NCI-H146 treated with DMSO at 0.1 percent for 48 hours (cell line): ENCODE results near the gene DFFB.

Experiments
- DNase-seq: peaks from one replicate; lab custom pipeline; 2025; ENCODE audit not compliant: unreplicated experiment; lab: John Stamatoyannopoulos, UW

DFFB gene

DNA sequence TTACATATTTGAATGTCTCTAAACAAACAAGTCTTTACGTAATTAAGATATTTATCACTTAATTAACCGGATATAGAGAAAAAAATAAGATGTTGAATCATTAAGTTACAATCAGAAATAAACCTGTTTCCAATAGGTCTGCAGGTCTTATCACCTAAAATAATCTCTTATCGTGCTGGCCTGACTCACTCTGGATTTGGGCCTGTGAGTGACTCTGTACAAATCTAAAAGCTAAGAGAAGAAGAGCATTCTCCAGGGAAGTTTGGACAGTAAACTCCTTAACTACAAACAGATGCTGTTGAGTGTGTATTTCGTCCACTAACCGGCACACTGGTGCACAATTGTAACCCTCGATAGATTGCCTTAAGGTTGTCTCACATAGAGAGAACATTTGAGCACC lies 25.6 kb upstream of the DFFB start:
- DNase-seq, result no peak

DNA sequence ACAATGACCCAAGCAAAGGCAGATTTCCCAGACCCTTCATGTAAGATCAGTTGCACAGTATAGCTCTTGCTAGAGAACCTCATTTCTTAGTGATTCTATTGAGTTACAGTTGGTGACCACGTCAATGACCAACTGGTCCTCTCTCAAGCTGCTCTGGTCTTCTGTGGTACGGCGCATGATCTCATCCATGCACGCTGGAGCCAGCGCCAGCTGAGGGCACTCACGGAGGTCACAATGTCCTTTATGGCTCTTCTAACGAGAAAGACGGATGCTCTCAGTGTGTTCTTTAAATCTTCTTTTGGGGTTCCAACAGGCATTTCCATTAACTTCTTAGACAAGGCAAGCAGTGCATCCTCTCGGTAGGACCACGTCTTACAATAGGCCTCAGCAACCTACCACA lies 22.6 kb upstream of the DFFB start:
- DNase-seq, result no peak

DNA sequence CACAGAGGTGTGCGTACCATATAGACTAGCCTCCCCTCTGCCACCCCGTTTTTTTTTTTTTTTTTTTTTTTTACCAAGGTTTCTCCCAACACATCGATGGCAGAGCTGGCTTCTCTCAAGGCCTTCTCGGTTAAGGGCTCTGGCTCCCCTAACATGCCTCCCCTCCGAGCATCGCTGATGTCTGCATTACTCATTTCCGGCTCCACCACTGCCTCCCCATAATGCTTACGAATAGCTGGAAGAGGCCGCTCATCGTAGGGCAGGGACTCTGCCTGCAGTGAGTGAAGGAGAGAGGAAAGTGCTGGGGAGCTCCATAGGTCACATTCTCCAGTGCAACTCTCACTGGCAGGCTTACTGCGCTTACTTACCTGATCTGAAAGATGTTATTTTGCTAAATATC lies 20.9 kb upstream of the DFFB start:
- DNase-seq, result no peak

DNA sequence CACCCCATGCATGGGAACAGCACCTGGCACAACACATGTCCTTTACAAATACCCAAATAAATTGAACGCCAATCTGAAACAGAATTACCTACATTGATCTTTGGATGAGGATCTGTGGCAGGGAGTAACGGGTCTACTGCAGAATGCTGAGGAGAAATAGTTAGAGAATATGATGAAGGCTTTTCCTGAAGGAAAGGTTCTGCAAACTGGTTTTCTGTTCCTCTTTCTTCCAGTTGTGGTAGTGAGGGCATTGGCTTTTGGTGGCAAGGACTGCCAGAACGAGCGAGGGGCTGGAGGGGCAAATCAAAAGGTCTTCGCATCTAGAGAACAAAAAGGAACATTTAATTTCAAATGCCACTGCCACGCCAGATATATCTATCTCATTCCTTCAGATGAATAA lies 20.1 kb upstream of the DFFB start:
- no peak for DNase-seq

DNA sequence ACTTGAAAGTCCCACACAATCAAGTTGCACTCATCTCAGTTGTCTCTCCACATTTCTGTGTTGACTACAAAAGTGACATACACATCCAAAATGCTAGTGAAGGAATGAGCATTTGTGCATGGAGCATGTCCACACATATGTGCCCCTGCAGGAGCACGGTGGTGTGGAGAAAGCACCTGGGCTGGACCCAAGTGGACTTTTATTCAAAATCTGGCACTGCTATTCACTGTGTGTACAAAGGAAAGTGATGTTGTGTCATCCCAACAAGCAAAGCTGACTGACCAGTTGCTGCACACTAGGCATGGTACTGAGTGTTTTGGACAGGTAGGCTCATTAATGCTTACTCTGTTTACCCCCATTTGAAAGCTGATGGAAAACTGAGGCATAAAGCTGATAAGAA lies 19.6 kb upstream of the DFFB start:
- DNase-seq, result no peak

DNA sequence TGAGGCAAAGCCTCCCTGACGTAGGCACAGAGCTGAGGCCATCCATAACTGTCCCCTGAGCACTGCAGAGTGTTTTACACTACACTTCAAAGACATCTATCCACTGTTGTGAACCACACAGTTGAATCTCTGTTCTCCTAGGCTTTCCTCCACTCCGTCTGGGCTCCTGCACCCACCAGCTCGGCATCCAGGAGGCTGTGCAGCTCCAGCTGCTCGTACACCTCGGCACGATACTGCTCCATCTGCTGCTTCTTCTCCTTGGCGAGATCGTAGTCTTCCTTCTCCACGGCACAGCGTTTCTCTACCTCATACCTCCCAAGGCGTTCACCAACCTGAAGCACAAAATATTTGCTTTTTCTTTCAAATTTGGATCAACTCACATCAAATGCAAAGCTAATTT lies 18.5 kb upstream of the DFFB start:
- DNase-seq, result no peak

DNA sequence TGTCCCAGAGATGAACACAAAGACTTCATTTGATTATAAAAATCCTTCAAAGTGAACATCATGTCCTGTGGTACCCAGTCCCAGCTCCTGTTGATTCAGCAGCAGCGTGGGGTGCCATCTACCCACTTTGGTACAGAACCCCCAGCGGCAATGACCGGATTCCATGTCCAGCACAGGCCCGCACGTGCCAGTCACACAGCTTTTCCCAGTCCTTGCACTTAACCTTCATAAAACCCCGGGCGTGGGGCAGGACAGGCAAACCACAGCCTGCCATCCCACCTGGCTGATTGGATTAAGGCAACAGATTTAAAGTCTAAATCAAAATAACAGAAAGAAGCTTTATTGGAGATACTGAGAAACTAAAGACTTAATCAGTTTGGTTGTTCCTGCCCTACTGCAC lies 15.8 kb upstream of the DFFB start:
- DNase-seq, result no peak

DNA sequence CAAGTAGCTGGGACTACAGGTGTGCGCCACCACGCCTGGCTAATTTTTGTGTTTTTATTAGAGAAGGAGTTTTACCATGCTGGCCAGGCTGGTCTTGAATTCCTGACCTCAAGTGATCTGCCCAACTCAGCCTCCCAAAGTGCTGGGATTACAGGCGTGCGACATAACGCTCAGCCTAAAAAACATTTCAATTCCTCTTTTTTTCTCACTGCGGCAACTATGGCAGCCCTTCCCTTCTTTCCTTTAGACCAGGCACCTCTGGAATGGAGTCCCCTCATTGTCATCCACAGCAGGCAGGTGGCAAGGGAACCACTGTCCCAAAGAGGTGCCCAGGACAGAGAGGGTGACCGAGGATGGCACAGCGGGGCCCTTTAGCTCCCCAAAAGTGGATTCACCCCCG lies 14.4 kb upstream of the DFFB start:
- no peak for DNase-seq

DNA sequence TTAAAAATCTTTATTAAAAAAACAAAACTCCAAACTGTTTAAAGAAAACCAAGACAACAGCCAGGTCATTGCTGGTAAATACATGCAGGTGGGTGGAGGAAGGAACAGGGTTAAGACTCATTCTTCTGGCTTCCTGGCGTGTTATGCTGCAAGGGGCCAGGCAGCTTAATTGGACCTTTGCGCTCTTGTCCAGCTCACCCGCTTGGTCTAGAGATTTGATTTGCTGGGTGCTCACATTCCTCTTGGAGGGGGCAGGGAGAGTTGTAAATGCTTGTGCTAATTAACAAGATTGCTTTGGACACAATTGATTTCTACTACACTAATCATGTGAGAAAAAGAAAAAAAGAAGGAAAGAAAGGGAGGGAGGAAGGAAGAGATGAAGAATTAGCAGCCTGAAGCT lies 10.7 kb upstream of the DFFB start:
- DNase-seq, result no peak

DNA sequence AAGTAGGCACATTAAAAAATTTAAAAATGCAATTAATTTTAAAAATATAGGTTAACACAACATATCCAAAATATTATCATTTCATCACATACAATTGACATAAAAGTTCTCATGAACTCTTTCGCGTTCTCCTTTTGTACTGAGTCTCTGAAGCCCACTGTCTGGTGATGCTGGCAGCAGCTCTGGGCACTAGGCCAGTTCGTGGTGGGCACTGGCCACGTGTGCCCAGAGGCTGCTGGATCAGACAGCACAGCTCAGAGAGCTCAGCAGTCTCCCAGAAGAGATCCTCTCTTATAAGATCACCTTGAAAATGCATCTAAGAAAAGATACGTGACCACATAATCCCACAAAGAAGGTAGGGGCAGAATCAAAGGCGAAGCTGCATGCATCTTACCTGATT lies 10.2 kb upstream of the DFFB start:
- no peak for DNase-seq

DNA sequence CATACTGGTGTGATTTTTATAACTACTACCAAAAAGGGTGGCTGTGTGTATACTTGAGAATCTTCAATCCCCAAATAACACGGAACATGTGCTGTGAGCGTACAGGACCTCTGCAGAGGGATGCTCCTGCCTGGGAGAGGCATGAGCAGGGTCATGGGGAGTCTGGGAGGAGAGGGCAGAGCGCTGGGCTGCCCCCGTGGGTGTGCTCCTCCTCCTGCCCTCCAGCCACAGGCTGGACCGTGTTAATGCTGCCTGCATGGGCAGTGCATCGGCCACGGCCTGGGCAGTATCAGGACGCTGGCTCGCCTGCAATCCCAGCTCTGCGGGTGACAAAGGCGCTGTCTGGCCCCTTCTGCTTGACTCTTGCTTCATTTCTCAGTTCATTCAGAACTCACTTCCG lies 6.4 kb upstream of the DFFB start:
- no peak for DNase-seq

DNA sequence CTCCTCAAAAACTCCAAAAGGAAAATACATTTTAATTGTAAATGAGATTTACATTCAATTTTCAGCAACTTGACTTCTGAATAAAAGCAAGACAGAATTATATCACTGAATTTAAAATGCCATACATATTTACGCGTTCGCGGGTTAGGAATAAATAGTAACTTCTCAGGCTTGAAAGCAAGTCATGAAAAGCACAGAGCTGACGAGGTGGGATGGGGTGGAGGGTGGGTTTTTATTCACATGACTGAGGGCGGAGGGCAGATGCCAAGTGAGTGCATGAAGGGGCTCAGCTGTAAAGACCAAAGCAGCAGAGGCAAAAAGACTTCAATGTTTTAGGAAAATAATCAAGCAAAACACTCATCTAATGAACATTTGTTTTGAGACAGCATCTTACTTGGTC lies 6.0 kb upstream of the DFFB start:
- DNase-seq, result no peak

DNA sequence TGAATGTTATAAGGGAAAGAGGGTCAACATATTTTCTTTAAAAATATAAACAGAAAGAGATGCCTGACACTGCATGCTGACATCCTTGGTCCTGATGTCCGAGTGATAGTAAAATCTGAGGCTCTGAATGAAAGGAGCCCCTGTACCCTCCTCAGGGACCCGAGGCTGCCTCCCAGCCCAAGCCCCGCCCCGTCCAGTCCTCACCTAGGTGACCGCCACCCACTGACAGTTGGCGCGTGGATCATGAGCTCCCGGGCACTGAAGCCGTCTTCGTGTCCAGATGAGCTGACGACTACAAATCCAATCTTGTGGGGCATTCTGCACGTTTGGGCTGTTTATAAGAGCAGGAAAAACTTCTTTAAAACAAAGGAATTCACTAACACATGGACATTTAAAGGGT lies 5.2 kb upstream of the DFFB start:
- no peak for DNase-seq

DNA sequence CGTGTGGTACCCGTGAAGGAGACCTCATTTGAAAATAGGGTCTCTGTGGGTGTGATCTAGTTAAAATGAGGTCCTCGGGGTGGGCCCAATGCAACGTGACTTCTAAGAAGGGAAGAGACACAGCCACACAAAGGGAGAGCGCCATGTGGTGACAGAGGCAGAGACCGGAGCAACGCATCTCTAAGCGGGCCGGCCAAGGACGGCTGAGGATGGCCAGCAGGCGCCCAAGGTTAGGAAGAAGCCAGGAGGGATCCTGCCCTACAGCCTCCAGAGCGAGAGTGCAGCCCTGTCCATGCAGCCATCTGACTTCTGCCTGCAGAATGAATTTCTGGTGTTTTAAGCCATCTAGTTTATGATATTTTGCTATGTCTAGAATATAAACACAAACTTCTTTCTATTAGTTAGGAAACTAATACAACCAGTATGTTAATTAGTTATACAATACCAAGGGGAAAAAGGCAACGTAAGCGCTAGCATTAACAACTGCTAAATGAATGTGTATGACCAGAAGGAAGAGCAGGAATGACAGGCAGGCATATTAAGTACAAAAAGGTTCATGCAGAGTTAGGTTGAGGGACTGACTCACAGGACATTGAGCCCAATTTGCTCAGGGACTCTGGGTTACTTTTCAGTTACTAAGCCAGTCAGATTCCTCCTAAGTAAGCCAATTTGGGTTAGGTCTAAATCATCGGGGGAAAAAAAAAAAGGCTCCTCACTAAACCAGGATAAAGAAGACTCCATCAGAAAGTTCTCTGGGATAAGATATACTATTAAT lies 4.4 kb upstream of the DFFB start:
- no peak for DNase-seq

DNA sequence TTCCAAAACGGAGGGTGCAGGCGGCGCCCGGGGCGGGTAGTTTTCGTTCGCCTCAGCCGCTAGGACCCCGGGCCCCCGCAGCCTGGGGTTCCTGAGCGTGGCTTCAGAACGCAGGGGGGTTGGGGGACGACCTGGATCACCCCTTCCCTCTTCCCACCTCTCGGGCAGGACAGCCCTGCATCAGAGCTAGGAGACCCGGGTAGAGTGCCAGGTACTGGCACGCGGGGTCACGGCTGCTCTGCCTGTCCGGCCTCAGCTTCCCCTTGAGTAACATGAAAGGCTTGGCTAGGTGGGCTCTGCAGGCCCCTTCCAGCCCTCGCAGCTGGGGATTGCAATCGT lies 484 bp downstream of the DFFB start:
- no peak for DNase-seq

DNA sequence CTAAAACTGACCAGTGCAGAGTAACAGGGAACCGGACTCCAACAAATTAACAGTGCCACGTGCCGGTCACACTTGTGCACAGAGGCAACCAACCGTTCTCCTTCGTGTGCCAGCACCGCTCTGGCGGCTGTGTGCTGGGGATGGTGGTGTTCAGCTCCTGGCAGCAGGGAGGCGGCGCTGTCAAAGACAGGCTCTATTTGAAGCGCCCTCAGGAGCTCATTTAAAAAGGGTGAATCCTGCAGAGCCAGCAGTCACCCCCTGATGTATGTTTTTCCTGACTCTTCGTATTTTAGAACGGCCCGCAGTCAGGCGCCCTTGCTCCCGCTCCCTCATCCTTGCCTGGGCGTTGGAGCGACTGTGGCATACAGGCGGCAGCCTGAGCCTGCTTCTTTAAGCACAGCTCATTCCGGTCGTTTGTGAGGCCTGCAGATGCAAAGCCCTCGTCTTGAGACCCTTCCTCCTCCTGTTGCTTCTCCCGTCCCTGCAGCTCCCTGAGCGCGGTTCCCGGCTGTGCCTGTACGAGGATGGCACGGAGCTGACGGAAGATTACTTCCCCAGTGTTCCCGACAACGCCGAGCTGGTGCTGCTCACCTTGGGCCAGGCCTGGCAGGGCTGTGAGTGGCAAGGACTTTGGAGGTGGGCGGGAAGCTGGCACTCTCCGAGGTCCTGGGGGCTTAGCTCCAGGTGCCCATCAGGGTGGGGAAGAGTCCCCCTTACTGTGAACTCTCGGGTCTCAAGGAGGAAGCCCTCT lies 1.1 kb downstream of the DFFB start:
- DNase-seq, result no peak

DNA sequence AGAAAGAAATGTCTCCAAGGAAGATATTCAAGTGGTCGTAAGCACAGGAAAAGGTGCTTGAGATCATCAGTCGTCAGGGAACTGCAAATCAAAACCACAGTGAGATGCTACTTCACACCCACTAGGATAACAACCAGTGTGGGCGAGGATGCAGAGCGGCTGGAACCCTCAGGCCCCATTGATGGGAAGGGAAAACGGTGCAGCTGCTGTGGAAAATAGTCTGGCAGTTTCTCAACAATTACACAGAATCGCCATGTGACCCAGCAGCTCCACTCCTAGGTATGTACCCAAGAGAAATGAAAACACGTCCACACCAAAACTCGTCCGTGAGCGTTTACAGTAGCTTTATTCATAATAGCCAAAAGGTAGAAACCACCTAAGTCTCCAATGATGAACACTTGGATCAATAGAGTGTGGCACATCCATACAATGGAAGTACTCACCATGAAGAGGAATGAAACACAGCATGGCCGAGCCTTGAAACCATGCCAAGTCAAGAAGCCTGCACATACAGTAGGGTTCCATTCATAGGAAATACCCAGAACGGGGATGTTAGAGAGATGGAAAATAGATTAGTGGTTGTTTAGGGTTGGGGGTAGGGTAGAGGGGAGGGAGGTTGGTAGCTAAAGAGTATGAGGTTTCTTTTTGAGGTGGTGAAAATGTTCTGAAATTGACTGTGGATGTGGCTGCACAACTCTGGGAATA lies 6.1 kb downstream of the DFFB start:
- no peak for DNase-seq

DNA sequence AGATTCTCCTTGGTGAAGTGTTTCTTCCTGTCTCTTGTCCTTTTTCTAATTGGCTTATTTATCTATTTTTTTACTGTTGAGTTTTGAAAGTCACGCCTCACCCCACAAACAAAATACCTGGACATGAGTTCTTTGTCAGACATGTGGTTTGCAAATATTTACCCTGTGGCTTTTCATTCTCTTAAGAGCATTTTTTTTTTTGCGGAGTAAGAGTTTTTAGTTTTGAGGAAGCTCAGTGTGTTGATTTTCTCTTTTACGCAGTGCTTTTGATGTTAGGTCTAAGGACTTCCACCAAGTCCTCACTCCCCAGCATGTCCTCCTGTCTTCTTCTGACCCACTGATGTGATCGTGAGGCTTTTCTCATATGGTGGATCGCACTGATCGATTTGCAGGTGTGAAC lies 7.6 kb downstream of the DFFB start:
- no peak for DNase-seq

DNA sequence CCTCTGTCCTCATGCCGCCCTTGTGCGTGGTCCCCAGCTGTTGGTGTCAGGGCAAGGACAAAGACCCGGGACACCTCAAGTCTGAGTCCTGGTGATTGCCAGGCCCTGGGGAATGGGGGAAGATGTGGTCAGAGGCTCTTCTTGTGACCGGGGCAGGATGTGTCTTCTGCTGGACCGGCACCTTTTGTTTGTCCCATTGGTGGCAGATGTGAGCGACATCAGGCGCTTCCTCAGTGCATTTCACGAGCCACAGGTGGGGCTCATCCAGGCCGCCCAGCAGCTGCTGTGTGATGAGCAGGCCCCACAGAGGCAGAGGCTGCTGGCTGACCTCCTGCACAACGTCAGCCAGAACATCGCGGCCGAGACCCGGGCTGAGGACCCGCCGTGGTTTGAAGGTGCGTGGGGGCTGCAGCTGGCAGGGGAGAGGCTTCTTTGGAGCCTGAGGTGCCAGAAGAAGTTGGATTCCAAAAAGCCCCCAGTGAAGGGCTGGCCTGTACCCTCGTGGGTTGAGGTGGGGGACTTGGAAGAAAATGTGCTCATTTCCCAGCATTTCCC lies 8.4 kb downstream of the DFFB start:
- no peak for DNase-seq

DNA sequence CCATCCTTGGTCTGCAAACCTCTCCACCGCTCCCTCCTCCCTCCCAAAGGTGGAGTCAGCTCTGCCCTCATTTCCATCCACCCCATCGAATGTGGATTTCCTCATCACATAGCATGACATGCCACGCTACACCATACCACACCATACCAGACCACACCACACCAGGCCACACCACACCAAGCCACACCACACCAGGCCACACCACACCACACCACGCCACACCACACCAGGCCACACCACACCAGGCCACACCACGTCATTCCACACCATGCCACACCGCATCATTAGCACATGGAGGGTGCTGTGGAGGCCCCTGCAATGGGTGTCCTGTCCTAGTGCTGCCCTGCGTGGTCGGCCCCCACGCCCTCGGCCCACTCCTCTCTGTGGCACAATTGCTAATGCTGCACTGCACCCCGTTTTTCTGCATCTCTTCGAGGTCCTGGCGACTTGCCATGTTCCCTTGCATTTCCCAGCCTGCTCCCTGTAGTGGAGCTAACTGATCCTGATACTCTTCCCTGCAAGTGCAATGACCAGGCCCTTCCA lies 11.3 kb downstream of the DFFB start:
- DNase-seq, result no peak

DNA sequence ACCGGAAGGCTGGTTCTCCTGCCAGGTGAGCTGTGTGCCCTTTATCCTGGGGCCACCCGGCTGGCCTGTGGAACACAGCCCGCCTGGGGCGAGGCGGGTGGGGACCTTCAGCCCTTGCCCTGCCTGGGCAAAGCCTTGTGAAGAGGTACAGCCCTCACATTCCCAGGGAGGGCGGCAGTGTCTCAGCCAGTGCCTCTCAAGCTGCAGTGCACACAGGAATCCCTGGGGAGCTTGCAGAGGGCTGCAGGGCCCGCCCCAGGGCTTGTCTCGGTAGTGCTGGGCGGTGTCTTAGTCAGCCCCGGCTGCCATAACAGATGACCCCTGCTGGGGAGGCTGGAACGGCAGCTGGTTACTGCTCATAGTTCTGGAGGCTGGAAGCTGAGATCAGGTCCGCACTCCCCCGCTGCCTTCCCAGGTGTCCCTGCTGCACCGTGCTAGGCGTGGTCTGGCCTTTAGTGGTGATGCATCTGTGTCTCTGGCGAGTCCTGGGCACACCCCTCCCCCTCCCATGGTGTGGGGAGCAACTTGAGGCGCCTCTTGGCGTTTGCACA lies 12.6 kb downstream of the DFFB start:
- DNase-seq, result peak; percentile 41

DNA sequence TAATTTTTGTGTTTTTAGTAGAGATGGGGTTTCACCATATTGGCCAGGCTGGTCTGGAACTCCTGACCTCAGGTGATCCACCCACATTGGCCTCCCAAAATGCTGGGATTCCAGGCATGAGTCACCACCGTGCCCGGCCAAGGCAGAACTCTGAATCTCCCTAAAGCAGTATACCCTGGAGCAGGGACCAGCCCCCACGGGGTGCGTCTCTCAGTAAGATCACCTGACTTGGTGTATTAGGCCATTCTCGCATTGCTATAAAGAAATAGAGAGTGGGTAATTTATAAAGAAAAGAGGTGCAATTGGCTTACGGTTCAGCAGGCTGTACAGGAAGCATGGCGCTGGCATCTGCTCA lies 14.2 kb downstream of the DFFB start:
- no peak for DNase-seq
